ENCODE data around the gene ACOT13.
"Not testable (repeated sequence)": the region's sequence is repeated elsewhere in the genome, so short reads cannot be mapped to it uniquely, and the experiment has no call there.

The ACOT13 gene

DNA sequence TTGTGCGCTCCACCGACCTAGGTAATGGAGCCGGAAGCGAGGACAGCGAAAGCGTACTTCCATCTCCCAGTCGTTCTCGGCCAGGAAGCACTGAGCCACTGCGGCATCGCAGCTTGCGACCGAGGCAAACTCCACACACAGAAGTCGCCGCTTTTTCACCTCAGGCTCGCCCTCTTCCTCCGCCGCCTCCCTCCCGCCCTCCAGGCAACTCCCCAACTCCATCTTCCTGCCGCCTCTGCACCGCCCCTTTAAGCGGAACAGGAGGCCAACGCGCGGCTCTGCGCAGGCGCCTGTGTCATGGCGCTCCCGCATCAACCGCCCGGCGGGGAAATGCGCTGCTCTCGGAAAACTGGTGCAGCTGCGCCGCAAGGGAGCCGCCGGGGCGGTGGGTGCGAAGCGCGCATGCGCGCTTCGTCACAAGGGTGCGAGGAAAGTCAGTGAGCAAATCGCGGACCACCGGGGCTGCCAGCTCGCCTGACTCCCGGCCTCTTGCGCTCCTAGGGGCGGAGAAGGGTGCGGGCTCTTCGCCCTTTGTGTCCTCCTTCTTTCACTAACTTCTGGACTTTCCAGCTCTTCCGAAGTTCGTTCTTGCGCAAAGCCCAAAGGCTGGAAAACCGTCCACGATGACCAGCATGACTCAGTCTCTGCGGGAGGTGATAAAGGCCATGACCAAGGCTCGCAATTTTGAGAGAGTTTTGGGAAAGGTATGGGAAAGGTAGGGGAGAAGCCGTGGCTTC is at the start of gene ACOT13, which contains the start of gene TDP2:
Gene ACOT13, plus strand, starts transcription at position 437 of the 737 bp plus-strand sequence. Its CDS starts 187 bp downstream, at position 624.
Gene TDP2, minus strand, starts transcription at position 259 of the 737 bp plus-strand sequence. Its CDS starts 37 bp downstream, at position 222.
- peak; percentile 97 for DNase-seq (ENCODE audit: low spot score)

DNA sequence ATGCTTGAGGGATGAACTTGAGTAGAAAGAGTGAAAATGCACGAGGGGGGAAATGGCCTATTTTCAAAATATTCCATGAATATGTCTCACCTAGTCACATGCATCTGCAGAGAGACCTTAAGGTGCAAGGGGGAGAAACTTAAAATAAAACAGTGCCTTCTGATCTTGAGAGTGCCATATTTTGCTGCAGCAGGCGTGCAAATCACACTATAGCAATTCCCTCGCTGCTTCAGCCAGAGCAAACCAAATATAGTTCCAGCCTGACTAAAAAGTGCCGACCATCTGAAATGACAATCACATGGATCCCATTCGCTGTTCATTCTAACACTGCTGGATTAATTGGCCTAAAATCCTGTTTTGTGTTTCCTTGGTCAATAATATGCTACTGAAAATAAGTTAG is 47.2 kb upstream of the ACOT13 start:
- DNase-seq (ENCODE audit: low spot score): no peak

DNA sequence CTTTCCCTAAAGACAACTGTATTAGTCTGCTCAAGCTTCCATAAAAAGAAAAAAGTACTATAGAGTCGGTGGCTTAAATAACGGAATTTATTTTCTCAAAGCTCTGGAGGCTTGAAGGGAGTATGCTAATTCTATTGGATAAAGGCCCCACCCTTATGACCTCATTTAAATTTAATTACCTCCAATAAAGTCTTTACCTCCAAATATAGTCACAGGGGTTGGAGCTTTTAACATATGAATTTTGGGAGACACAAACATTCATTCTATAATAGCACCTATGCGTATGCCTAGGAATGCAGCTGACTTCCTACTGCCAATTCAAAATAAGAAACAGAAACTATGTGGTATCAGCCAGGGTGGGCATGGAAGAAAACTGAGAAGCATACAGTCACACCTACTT is 46.2 kb upstream of the ACOT13 start:
- no peak for DNase-seq (ENCODE audit: low spot score)

DNA sequence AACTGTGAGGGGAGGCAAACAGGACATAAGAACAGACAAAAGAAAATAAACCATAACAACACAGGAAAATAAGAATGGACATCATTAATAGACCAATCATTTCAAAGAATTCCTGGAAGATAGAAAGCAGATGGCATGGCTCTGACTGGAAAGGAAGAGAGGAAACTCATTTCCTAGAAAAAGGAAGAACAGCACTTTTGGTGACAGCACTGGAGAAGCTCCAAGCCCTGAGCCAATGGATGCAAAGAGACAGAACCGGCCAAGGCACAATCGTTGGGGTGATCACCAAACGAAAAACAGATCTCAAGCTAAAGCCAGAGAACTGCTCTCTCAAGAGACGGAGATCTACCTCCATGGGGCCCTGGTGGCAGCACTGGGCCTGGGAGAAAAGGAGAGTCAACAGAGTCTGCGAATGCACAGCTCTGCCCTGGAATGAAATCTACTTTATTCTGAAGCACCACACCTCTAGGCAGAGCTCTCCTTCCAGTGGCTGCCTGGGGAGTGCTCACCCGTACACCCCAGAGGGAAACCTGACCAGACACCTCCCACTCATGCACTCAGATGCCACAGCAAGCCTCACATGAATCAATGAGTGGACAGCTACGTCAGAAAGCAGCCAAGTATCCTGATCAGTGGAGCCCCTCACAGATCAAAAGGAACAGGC is 45.1 kb upstream of the ACOT13 start:
- DNase-seq (ENCODE audit: low spot score): no peak

- DNase-seq (ENCODE audit: low spot score): no peak
Measured at GRCh38 chr6:24630856-24631505, 35.9 kb upstream of the ACOT13 start.

DNA sequence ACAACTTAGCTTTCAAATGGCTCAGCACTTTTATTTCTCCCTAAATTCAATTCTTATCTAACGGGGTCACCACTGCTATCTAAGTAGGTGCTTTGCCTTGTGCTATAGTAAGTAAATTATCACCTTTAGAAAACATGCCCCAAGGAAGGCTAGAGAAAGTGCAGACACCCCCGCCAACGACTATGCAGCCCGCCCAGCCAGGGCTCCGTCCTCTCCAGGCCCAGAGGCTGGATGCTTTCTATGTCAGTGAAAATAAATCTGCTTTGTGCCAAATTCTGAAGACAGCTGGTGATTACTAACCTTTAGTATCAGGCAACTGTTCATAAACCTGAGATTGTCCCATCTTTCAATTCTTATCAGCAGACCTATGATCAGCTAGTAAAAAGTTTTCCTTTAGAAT is 35.2 kb upstream of the ACOT13 start:
- no peak for DNase-seq (ENCODE audit: low spot score)

GRCh38 chr6:24632573-24632972 is 34.3 kb upstream of the ACOT13 start:
- DNase-seq (ENCODE audit: low spot score): no peak

DNA sequence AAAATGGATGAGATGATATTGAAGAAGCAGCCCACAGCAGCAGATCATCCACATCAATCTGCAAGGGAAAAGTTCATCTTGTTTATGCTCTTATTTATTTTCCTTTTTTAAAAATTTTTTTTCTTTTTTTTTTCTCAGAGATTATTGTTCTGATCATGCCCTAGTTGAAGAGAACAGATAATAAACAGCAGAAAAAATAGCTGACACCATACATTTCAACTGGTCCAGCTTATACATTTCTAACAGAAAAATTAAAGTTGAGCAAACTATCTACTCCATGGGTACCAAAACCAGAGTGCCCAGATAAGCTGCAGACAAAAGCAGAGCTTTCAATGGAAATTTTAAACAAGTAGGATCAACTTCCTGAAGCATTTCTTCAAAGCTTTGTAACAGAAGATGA is 30.2 kb upstream of the ACOT13 start:
- DNase-seq (ENCODE audit: low spot score): no peak

DNA sequence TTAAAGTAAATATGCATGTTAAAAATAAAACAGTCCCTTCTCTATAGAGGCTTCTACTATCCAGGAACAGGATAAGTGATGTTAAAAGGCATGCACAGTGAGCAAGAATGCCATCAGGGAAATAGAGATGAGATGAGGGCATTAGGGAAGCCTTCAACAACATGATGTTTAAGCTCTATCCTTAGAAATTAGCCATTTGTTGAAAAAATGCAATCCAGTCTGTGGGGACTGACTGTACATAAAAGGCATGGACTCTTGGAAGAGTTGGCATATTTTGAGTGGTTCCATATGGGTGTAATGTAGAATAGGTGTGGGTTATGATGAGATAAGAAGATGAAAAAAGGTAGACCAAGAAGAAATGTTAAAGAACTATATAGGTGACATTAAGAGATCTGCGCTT is 26.7 kb upstream of the ACOT13 start:
- no peak for DNase-seq (ENCODE audit: low spot score)

- not testable (repeated sequence) for DNase-seq (ENCODE audit: low spot score)
Measured at GRCh38 chr6:24640631-24641030, 26.2 kb upstream of the ACOT13 start.

DNA sequence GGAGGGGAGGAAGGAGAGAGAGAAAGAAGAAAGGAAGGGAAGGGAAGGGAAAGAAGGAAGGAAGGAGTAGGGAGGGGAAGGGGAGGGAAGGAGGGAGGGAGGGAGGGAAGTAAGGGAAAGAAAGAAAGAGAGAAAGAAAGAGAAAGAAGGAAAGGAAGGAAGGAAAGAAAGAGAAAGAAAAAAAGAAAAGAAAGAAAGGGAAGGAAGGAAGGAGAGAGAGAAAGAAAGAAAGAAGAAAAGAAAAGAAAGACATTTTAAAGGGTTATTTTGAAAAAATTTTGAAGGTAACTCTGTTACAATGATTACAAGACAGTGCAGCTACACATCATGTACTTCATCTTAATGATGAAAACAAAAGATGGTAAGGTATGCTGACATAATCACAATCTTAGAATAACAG is 24.8 kb upstream of the ACOT13 start:
- no peak for DNase-seq (ENCODE audit: low spot score)

GRCh38 chr6:24643920-24644319 is 23.0 kb upstream of the ACOT13 start:
- DNase-seq (ENCODE audit: low spot score): no peak

DNA sequence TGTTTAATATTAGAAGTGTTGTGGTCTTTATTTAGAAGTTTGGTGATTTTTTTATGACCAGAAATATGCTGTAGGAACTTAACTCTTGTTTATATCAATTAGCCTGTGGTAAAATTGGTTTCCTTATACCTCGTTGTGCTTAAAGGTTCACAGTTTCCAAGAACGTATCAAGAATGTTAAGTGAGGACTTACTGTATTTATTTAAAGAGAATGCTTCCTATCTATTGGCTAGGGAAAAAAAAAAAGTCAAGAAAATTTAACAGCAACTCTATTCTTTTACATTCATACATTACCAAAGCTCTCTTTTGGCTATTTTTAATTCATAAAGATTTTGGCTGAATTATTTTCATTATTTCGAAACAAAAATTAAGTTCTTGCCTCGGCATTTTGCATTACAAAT is 22.5 kb upstream of the ACOT13 start:
- no peak for DNase-seq (ENCODE audit: low spot score)

- DNase-seq (ENCODE audit: low spot score): no peak
Measured at GRCh38 chr6:24646771-24647170, 20.1 kb upstream of the ACOT13 start.

- DNase-seq (ENCODE audit: low spot score): no peak
Measured at GRCh38 chr6:24648276-24648675, 18.6 kb upstream of the ACOT13 start.

GRCh38 chr6:24649691-24650090 is 17.2 kb upstream of the ACOT13 start:
- DNase-seq (ENCODE audit: low spot score): no peak

DNA sequence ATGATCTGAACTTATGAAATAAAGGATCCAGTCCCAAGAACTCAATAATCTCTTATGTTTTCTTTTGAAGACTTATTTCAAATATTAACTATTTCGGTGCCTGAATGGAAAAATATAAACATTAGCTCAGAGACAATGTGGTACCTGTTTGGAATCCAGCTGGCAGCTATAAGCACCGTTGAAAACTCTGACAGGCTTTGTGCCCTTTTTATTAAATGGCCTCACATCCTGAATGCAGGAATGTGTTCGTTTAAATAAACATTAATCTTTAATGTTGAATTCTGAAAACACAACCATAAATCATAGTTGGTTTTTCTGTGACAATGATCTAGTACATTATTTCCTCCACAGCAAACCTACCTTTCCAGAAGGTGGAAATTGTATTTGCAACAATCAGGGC is 16.5 kb upstream of the ACOT13 start:
- no peak for DNase-seq (ENCODE audit: low spot score)

DNA sequence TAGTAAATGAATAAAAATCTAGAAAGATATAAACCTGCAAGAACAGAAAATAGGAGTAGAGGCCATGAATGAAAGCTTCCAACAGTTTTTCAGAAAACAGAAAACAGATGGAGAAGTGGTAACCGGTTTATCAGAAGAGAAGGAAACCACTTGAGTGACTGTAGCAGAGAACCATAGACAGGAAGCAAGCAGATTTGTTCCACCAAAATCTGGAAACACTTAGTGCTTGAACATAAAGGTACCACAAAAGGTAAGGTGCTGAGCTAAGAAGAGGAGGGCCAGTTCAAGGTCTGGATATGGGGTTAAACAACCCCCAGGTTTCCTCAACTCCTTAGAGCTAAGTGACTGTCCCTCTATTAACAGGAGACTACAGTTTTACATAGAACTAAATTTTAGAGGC is 11.7 kb upstream of the ACOT13 start:
- DNase-seq (ENCODE audit: low spot score): no peak

GRCh38 chr6:24658573-24659560 is 8.0 kb upstream of the ACOT13 start:
- DNase-seq (ENCODE audit: low spot score): no peak

DNA sequence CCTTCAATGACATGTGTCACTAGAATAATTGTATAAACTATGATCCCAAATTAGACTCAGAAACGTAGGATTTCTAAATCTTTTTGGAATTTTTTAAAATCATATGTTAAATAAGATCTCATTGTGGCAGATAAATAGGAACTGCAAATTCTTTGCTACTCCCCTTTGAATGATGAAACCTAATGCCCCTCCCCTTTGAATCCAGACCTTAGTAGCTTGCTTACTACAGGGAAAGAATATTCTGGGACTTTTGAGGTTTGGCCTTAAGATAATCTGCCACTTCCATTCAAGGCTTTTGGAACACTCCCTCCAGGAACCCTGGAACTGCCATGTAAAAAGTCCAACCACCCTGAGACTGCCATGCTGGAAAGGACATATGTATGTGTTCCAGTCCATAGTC is 7.3 kb upstream of the ACOT13 start:
- no peak for DNase-seq (ENCODE audit: low spot score)

- no peak for DNase-seq (ENCODE audit: low spot score)
Measured at GRCh38 chr6:24660105-24660504, 6.8 kb upstream of the ACOT13 start.

DNA sequence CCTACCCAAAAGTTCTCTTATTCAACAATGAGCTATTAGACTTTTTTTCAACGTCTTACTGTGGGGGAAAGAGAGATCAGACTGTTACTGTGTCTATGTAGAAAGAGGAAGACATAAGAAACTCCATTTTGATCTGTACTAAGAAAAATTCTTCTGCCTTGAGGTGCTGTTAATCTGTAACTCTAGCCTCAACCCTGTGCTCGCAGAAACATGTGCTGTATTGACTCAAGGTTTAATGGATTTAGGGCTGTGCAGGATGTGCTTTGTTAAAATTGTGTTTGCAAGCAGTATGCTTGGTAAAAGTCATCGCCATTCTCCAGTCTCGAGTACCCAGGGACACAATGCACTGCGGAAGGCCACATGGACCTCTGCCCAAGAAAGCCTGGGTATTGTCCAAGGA is 5.1 kb upstream of the ACOT13 start:
- DNase-seq (ENCODE audit: low spot score): not testable (repeated sequence)

All from activated CD4-positive, alpha-beta T cell treated with anti-CD3 and anti-CD28 coated beads, Interleukin-2, Interleukin-4, amounts not matched to agents 100 ng/mL and 50 ng/mL, durations not matched to agents 16 hours and 8 hours (primary cell).